ENCODE results near the gene ADCY1. TPM values are rescaled to one million over a fixed set of nuclear protein-coding genes. Genes with fewer than 3 reads are reported as not detected.

Gene ADCY1
- total RNA-seq, 1 donor from 2014 or later: 13.6 TPM

- Mint-ChIP-seq H3K4me3 (ENCODE audit: low read depth) (no peak overlapping the region), H3K27me3 (peaks cover 4% of the 10 kb centered on the region), H3K27ac (no peak overlapping the region), H3K36me3 (ENCODE audit: insufficient read depth) (no peaks in the 10 kb centered on the region), H3K4me1 (ENCODE audit: low read depth) (no peaks in the 10 kb centered on the region), H3K9me3 (ENCODE audit: low read depth) (no peaks in the 10 kb centered on the region)
- TF ChIP-seq CTCF (IDR thresholded peaks at IDR 0.05; ENCODE audit: unreplicated experiment): no peak
- DNase-seq (ENCODE audit: low spot score, unreplicated experiment): no peak
These were observed 8.1 kb downstream of the ADCY1 start for GRCh38 chr7:45582136-45582749.

- no peaks in the 10 kb centered on the region for H3K36me3 Mint-ChIP-seq (ENCODE audit: insufficient read depth)
- DNase-seq (ENCODE audit: low spot score, unreplicated experiment): no peak
- no peaks in the 10 kb centered on the region for H3K9me3 Mint-ChIP-seq (ENCODE audit: low read depth)
- no peaks in the 10 kb centered on the region for H3K4me1 Mint-ChIP-seq (ENCODE audit: low read depth)
- no peaks in the 10 kb centered on the region for H3K27me3 Mint-ChIP-seq
- TF ChIP-seq CTCF (IDR thresholded peaks at IDR 0.05; ENCODE audit: unreplicated experiment): no peak
- no peak overlapping the region for H3K27ac Mint-ChIP-seq
- H3K4me3 Mint-ChIP-seq (ENCODE audit: low read depth): no peak overlapping the region
These were observed 8.7 kb downstream of the ADCY1 start for GRCh38 chr7:45582868-45583277.

GRCh38 chr7:45583296-45583695 is 9.1 kb downstream of the ADCY1 start:
- no peak for TF ChIP-seq CTCF (IDR thresholded peaks at IDR 0.05; ENCODE audit: unreplicated experiment)

GRCh38 chr7:45584261-45585210 is 10.4 kb downstream of the ADCY1 start:
- DNase-seq (ENCODE audit: low spot score, unreplicated experiment): no peak
- peak; percentile 24 for TF ChIP-seq CTCF (IDR thresholded peaks at IDR 0.05; ENCODE audit: unreplicated experiment)
- H3K27ac Mint-ChIP-seq: no peak overlapping the region
- no peaks in the 10 kb centered on the region for H3K9me3 Mint-ChIP-seq (ENCODE audit: low read depth)
- no peaks in the 10 kb centered on the region for H3K4me1 Mint-ChIP-seq (ENCODE audit: low read depth)
- no peak overlapping the region for H3K4me3 Mint-ChIP-seq (ENCODE audit: low read depth)
- no peaks in the 10 kb centered on the region for H3K36me3 Mint-ChIP-seq (ENCODE audit: insufficient read depth)
- no peaks in the 10 kb centered on the region for H3K27me3 Mint-ChIP-seq

More at GRCh38 chr7:45583296-45583695, 9.1 kb downstream of the ADCY1 start:
- no peak overlapping the region for H3K4me3 Mint-ChIP-seq (ENCODE audit: low read depth)
- no peaks in the 10 kb centered on the region for H3K36me3 Mint-ChIP-seq (ENCODE audit: insufficient read depth)
- DNase-seq (ENCODE audit: low spot score, unreplicated experiment): no peak
- no peak overlapping the region for H3K27ac Mint-ChIP-seq
- H3K4me1 Mint-ChIP-seq (ENCODE audit: low read depth): no peaks in the 10 kb centered on the region
- H3K27me3 Mint-ChIP-seq: no peaks in the 10 kb centered on the region
- no peaks in the 10 kb centered on the region for H3K9me3 Mint-ChIP-seq (ENCODE audit: low read depth)

GRCh38 chr7:45585628-45586027 is 11.5 kb downstream of the ADCY1 start:
- Mint-ChIP-seq H3K4me1 (ENCODE audit: low read depth) (no peaks in the 10 kb centered on the region), H3K27ac (no peak overlapping the region), H3K9me3 (ENCODE audit: low read depth) (no peaks in the 10 kb centered on the region), H3K36me3 (ENCODE audit: insufficient read depth) (no peaks in the 10 kb centered on the region), H3K4me3 (ENCODE audit: low read depth) (no peak overlapping the region), H3K27me3 (no peaks in the 10 kb centered on the region)
- no peak for TF ChIP-seq CTCF (IDR thresholded peaks at IDR 0.05; ENCODE audit: unreplicated experiment)
- DNase-seq (ENCODE audit: low spot score, unreplicated experiment): no peak

Data from progenitor cell of endocrine pancreas (in vitro differentiated cells).